Measurements from ENCODE around the gene FAR2.
"Not testable (repeated sequence)": the region's sequence is repeated elsewhere in the genome, so short reads cannot be mapped to it uniquely, and the experiment has no call there.

The FAR2 gene

DNA sequence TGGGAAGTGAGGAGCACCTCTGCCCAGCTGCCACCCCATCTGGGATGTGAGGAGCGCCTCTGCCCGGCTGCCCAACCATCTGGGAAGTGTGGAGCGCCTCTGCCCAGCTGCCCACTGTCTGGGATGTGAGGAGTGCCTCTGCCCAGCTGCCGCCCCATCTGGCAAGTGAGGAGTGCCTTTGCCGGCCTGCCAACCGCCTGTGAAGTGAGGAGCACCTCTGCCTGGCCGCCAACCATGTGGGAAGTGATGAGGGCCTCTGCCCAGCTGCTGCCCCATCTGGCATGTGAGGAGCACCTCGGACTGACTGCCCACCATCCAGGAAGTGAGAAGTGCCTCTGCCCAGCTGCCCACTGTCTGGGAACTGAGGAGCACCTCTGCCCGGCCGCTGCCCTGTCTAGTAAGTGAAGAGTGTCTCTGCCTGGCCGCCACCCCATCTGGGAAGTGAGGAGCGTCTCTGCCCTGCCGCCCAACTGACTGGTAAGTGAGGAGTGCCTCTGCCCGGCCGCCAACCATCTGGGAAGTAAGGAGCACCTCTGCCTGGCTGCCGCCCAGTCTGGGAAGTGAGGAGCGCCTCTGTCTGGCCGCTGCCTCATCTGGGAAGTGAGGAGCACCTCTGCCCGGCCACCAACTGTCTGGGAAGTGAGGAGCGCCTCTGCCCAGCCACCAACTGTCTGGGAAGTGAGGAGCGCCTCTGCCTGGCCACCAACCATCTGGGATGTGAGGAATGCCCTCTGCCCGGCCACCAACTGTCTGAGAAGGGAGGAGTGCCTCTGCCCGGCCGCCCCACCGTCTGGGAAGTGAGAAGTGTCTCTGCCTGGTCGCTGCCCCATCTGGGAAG, 22.6 kb downstream of the FAR2 start:
- H4K8ac ChIP-seq (ENCODE audit: low read depth, low read length): no peak overlapping the region
- H3K36me3 ChIP-seq (ENCODE audit: control insufficient read depth in 1 of 2, insufficient read depth in 2 of 2, low read length in 2 of 2): peaks cover 7 to 8% of the 10 kb centered on the region in 2 experiments
- no peak overlapping the region for H2AK5ac ChIP-seq (ENCODE audit: low read length)
- H3K79me1 ChIP-seq (ENCODE audit: low read length): peaks cover 3% of the 10 kb centered on the region
- no peak overlapping the region for H2BK5ac ChIP-seq (ENCODE audit: low read depth, low read length, poor library complexity)
- H3K4me2 ChIP-seq (ENCODE audit: low read length): no peak overlapping the region
- H2BK120ac ChIP-seq (ENCODE audit: insufficient read depth, low read length, poor library complexity): no peak overlapping the region
- no peak overlapping the region for H3K14ac ChIP-seq (ENCODE audit: low read length)
- no peak overlapping the region for H2AFZ ChIP-seq (ENCODE audit: insufficient read depth, low read length, poor library complexity)
- no peak overlapping the region for H3K18ac ChIP-seq (ENCODE audit: low read length)
- no peaks in the 10 kb centered on the region for H3K27me3 ChIP-seq (ENCODE audit: insufficient read depth, low read length)
- H3K79me2 ChIP-seq (ENCODE audit: control insufficient read depth, insufficient read depth, low read length, poor library complexity): no peaks in the 10 kb centered on the region
- H3K4me3 ChIP-seq (ENCODE audit: low read depth, low read length): no peak overlapping the region
- H2BK12ac ChIP-seq (ENCODE audit: low read length): no peak overlapping the region
- no CpG with 5 or more reads among the region's 26 CpGs for WGBS (ENCODE audit: extremely low coverage, insufficient coverage, insufficient read length)
- no peaks in the 10 kb centered on the region for H3K4me1 ChIP-seq (ENCODE audit: control insufficient read depth in 1 of 2, insufficient read depth in 2 of 2, low read length in 2 of 2)
- no peak overlapping the region for H3K9ac ChIP-seq (ENCODE audit: low read length)
- H3K9me3 ChIP-seq (ENCODE audit: insufficient read depth, low read depth, low read length): peaks cover 6% of the 10 kb centered on the region
- no peak overlapping the region for H3K23ac ChIP-seq (ENCODE audit: low read length)
- H3K27ac ChIP-seq (ENCODE audit: low read depth, low read length): no peak overlapping the region
- H3K4ac ChIP-seq (ENCODE audit: low read depth, low read length): no peak overlapping the region
- no peak overlapping the region for H4K12ac ChIP-seq (ENCODE audit: low read depth, low read length)
- no peak overlapping the region for H4K91ac ChIP-seq (ENCODE audit: low read depth, low read length)
- no peak for DNase-seq

DNA sequence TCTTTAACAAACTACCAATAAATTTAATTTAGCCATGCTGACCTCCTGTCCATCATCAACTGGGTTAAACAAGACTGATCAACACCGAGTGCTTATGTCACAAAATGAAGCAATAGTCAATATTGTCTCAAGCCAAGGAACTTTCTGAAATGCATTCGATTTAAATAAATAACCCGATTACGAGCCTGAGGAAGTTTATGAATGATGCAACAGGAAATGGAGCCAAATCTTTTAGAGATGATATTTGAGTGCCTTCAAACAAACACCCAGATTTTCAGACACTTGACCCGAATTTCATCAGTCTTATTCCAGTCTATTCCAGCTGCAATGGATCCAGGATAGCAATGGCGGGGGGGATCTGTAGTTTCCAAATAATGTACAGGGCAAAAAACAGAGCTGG, 27.9 kb downstream of the FAR2 start:
- H3K27ac ChIP-seq (ENCODE audit: low read depth, low read length): no peak overlapping the region
- H3K14ac ChIP-seq (ENCODE audit: low read length): no peak overlapping the region
- H3K4me1 ChIP-seq (ENCODE audit: control insufficient read depth in 1 of 2, insufficient read depth in 2 of 2, low read length in 2 of 2): no peaks in the 10 kb centered on the region
- H4K91ac ChIP-seq (ENCODE audit: low read depth, low read length): no peak overlapping the region
- no peak overlapping the region for H2BK5ac ChIP-seq (ENCODE audit: low read depth, low read length, poor library complexity)
- no peak overlapping the region for H3K18ac ChIP-seq (ENCODE audit: low read length)
- no peak overlapping the region for H3K9ac ChIP-seq (ENCODE audit: low read length)
- H3K9me3 ChIP-seq (ENCODE audit: insufficient read depth, low read depth, low read length): no peaks in the 10 kb centered on the region
- H3K79me1 ChIP-seq (ENCODE audit: low read length): no peaks in the 10 kb centered on the region
- no peak overlapping the region for H3K4me3 ChIP-seq (ENCODE audit: low read depth, low read length)
- H3K23ac ChIP-seq (ENCODE audit: low read length): no peak overlapping the region
- H3K36me3 ChIP-seq (ENCODE audit: control insufficient read depth in 1 of 2, insufficient read depth in 2 of 2, low read length in 2 of 2): peaks cover 1 to 2% of the 10 kb centered on the region in 2 experiments
- no peak overlapping the region for H4K8ac ChIP-seq (ENCODE audit: low read depth, low read length)
- no peaks in the 10 kb centered on the region for H3K79me2 ChIP-seq (ENCODE audit: control insufficient read depth, insufficient read depth, low read length, poor library complexity)
- H2AFZ ChIP-seq (ENCODE audit: insufficient read depth, low read length, poor library complexity): no peak overlapping the region
- DNase-seq: no peak
- no peak overlapping the region for H2BK120ac ChIP-seq (ENCODE audit: insufficient read depth, low read length, poor library complexity)
- H3K4ac ChIP-seq (ENCODE audit: low read depth, low read length): no peak overlapping the region
- H2BK12ac ChIP-seq (ENCODE audit: low read length): no peak overlapping the region
- no CpG with 5 or more reads among the region's 6 CpGs for WGBS (ENCODE audit: extremely low coverage, insufficient coverage, insufficient read length)
- H3K27me3 ChIP-seq (ENCODE audit: insufficient read depth, low read length): no peaks in the 10 kb centered on the region
- no peak overlapping the region for H3K4me2 ChIP-seq (ENCODE audit: low read length)
- no peak overlapping the region for H4K12ac ChIP-seq (ENCODE audit: low read depth, low read length)
- H2AK5ac ChIP-seq (ENCODE audit: low read length): no peak overlapping the region

DNA sequence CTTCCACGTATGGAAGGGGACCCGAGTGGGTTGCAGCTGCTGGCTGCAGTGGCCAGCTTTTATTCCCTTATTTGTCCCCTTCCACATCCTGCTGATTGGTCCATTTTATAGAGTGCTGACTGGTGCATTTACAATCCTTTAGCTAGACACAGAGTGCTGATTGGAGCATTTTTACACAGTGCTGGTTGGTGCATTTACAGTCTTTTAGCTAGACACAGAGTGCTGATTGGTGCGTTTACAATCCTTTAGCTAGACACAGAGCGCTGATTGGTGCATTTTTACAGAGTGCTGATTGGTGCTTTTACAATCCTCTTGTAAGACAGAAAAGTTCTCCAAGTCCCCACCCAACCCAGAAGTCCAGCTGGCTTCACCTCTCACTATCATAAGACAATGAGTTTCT, 33.2 kb downstream of the FAR2 start:
- not testable (repeated sequence) for H2AK5ac ChIP-seq (ENCODE audit: low read length); H3K4me3 ChIP-seq (ENCODE audit: low read depth, low read length); H3K27ac ChIP-seq (ENCODE audit: low read depth, low read length); H2BK120ac ChIP-seq (ENCODE audit: insufficient read depth, low read length, poor library complexity); H2AFZ ChIP-seq (ENCODE audit: insufficient read depth, low read length, poor library complexity); H2BK12ac ChIP-seq (ENCODE audit: low read length); H3K79me1 ChIP-seq (ENCODE audit: low read length); DNase-seq; H3K4ac ChIP-seq (ENCODE audit: low read depth, low read length); H3K27me3 ChIP-seq (ENCODE audit: insufficient read depth, low read length); H3K4me2 ChIP-seq (ENCODE audit: low read length); H3K79me2 ChIP-seq (ENCODE audit: control insufficient read depth, insufficient read depth, low read length, poor library complexity); H3K4me1 ChIP-seq (ENCODE audit: control insufficient read depth in 1 of 2, insufficient read depth in 2 of 2, low read length in 2 of 2); H3K9ac ChIP-seq (ENCODE audit: low read length); H3K14ac ChIP-seq (ENCODE audit: low read length); H2BK5ac ChIP-seq (ENCODE audit: low read depth, low read length, poor library complexity); H3K9me3 ChIP-seq (ENCODE audit: insufficient read depth, low read depth, low read length); H3K18ac ChIP-seq (ENCODE audit: low read length); H3K23ac ChIP-seq (ENCODE audit: low read length); H4K12ac ChIP-seq (ENCODE audit: low read depth, low read length); H3K36me3 ChIP-seq (ENCODE audit: control insufficient read depth in 1 of 2, insufficient read depth in 2 of 2, low read length in 2 of 2); H4K91ac ChIP-seq (ENCODE audit: low read depth, low read length); H4K8ac ChIP-seq (ENCODE audit: low read depth, low read length)
- WGBS (ENCODE audit: extremely low coverage, insufficient coverage, insufficient read length): no CpG with 5 or more reads among the region's 4 CpGs

DNA sequence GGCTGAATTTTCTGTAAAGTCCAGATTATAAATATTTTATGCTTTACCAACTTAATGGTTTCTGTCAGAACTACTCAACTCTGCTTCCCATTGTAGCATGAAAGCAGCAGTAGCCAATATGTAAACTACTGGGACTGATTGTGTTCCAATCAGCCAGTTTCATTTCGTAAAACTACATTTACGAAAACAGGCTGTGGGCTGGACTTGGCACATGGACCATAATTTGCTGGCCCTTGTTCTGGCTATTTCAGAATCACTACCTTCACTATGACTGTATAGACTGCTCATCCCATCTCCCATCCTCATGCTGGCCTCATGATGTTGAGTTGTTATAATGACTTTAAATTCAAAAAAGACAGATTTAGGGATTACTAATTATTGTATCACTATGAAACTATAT, 38.7 kb downstream of the FAR2 start:
- Histone ChIP-seq H2AFZ (ENCODE audit: insufficient read depth, low read length, poor library complexity) (no peak overlapping the region), H3K4me3 (ENCODE audit: low read depth, low read length) (no peak overlapping the region), H4K12ac (ENCODE audit: low read depth, low read length) (no peak overlapping the region), H3K4ac (ENCODE audit: low read depth, low read length) (no peak overlapping the region), H2BK12ac (ENCODE audit: low read length) (no peak overlapping the region), H2BK5ac (ENCODE audit: low read depth, low read length, poor library complexity) (no peak overlapping the region), H4K8ac (ENCODE audit: low read depth, low read length) (no peak overlapping the region), H3K4me2 (ENCODE audit: low read length) (no peak overlapping the region), H3K27ac (ENCODE audit: low read depth, low read length) (no peak overlapping the region), H3K79me2 (ENCODE audit: control insufficient read depth, insufficient read depth, low read length, poor library complexity) (no peaks in the 10 kb centered on the region), H3K14ac (ENCODE audit: low read length) (no peak overlapping the region), H3K9me3 (ENCODE audit: insufficient read depth, low read depth, low read length) (no peaks in the 10 kb centered on the region), H2AK5ac (ENCODE audit: low read length) (no peak overlapping the region), H3K36me3 (ENCODE audit: control insufficient read depth in 1 of 2, insufficient read depth in 2 of 2, low read length in 2 of 2) (no peaks in the 10 kb centered on the region), H4K91ac (ENCODE audit: low read depth, low read length) (no peak overlapping the region), H3K27me3 (ENCODE audit: insufficient read depth, low read length) (no peaks in the 10 kb centered on the region), H3K9ac (ENCODE audit: low read length) (no peak overlapping the region), H3K79me1 (ENCODE audit: low read length) (no peaks in the 10 kb centered on the region), H2BK120ac (ENCODE audit: insufficient read depth, low read length, poor library complexity) (no peak overlapping the region), H3K18ac (ENCODE audit: low read length) (no peak overlapping the region), H3K23ac (ENCODE audit: low read length) (no peak overlapping the region), H3K4me1 (ENCODE audit: control insufficient read depth in 1 of 2, insufficient read depth in 2 of 2, low read length in 2 of 2) (peaks cover 0 to 3% of the 10 kb centered on the region in 2 experiments)
- no peak for DNase-seq
- WGBS (ENCODE audit: extremely low coverage, insufficient coverage, insufficient read length): no CpG with 5 or more reads among the region's 2 CpGs
